Measurements from ENCODE around the gene IL1RAPL2. TPM values are rescaled to one million over a fixed set of nuclear protein-coding genes. Genes with fewer than 3 reads are reported as not detected.
A peak's percentile ranks its signal among the peaks of the same experiment; 100 is the strongest.

The IL1RAPL2 gene
- total and polyA plus RNA-seq, 8 donors, result 0.13 to 1.1 (median 0.47) TPM; not detected in 2

- H3K27me3 ChIP-seq, result peaks cover 30 to 55% of the 10 kb centered on the region in 2 donors
- intact Hi-C loops (cut with DNase I), result no loop called here
- ATAC-seq (no peak), DNase-seq (no peak)
- TF ChIP-seq CTCF (IDR thresholded peaks at IDR 0.05), result no peak
- no peaks in the 10 kb centered on the region for H3K4me1 ChIP-seq
- H3K36me3 ChIP-seq, result no peaks in the 10 kb centered on the region
- no peak overlapping the region for H3K4me3 ChIP-seq
- no peaks in the 10 kb centered on the region for H3K9me3 ChIP-seq
- H3K27ac ChIP-seq, result no peak overlapping the region
Observed at GRCh38 chrX:104564335-104564734, 1.7 kb upstream of the IL1RAPL2 start.

- TF ChIP-seq CTCF (IDR thresholded peaks at IDR 0.05), result no peak
- no peak overlapping the region for H3K27ac ChIP-seq
- DNase-seq (no peak), ATAC-seq (peak; percentile 42)
- H3K27me3 ChIP-seq, result peaks cover 30 to 55% of the 10 kb centered on the region in 2 donors
- H3K36me3 ChIP-seq, result no peaks in the 10 kb centered on the region
- intact Hi-C loops (cut with DNase I), result no loop called here
- no peak overlapping the region for H3K4me3 ChIP-seq
- H3K4me1 ChIP-seq, result no peaks in the 10 kb centered on the region
- no peaks in the 10 kb centered on the region for H3K9me3 ChIP-seq
Observed at GRCh38 chrX:104564921-104565703, 887 bp upstream of the IL1RAPL2 start.

- intact Hi-C loops (cut with DNase I), result no loop called here
- H3K27ac ChIP-seq, result no peak overlapping the region
- H3K27me3 ChIP-seq, result peaks cover 30 to 55% of the 10 kb centered on the region in 2 donors
- H3K9me3 ChIP-seq, result no peaks in the 10 kb centered on the region
- ATAC-seq, result no peak
- no peaks in the 10 kb centered on the region for H3K4me1 ChIP-seq
- no peak overlapping the region for H3K4me3 ChIP-seq
- DNase-seq, result peak in 2 of 4 donors; percentile 19 to 37
- no peak for TF ChIP-seq CTCF (IDR thresholded peaks at IDR 0.05)
- H3K36me3 ChIP-seq, result no peaks in the 10 kb centered on the region
Observed at GRCh38 chrX:104566681-104567501, 892 bp downstream of the IL1RAPL2 start.

GRCh38 chrX:104567506-104567905 is 1.5 kb downstream of the IL1RAPL2 start:
- H3K27ac ChIP-seq, result no peak overlapping the region
- DNase-seq (no peak), ATAC-seq (no peak)
- H3K4me3 ChIP-seq, result no peak overlapping the region
- H3K27me3 ChIP-seq, result peaks cover 30 to 55% of the 10 kb centered on the region in 2 donors
- H3K4me1 ChIP-seq, result no peaks in the 10 kb centered on the region
- intact Hi-C loops (cut with DNase I), result no loop called here
- no peak for TF ChIP-seq CTCF (IDR thresholded peaks at IDR 0.05)
- no peaks in the 10 kb centered on the region for H3K9me3 ChIP-seq
- H3K36me3 ChIP-seq, result no peaks in the 10 kb centered on the region

GRCh38 chrX:104568304-104568915 is 2.4 kb downstream of the IL1RAPL2 start:
- no peaks in the 10 kb centered on the region for H3K36me3 ChIP-seq
- H3K9me3 ChIP-seq, result no peaks in the 10 kb centered on the region
- intact Hi-C loops (cut with DNase I), result no loop called here
- no peak for ATAC-seq
- H3K27me3 ChIP-seq, result peaks cover 30 to 55% of the 10 kb centered on the region in 2 donors
- no peak for TF ChIP-seq CTCF (IDR thresholded peaks at IDR 0.05)
- H3K4me3 ChIP-seq, result no peak overlapping the region
- H3K27ac ChIP-seq, result no peak overlapping the region
- no peaks in the 10 kb centered on the region for H3K4me1 ChIP-seq
- no peak for DNase-seq
